Nasal cavity respiratory epithelium epithelial cell of viscerocranial mucosa (primary cell): ENCODE results near the gene PRCC. TPM values are rescaled to one million over a fixed set of nuclear protein-coding genes. Genes with fewer than 3 reads are reported as not detected.

ENCODE experiments used
- total RNA-seq: library from RNA; depleted of rRNA; stranded (reverse); fragments of >200 nt; gene quantifications from 2 replicates; pipeline ENCODE4 v1.2.3, GENCODE V29; 2014

The PRCC gene
- total RNA-seq = 15.4 and 23.1 TPM in 2 replicates

GRCh38 chr1:156767101-156767878 lies at the start of gene PRCC:
TSS of gene PRCC (plus strand) at chr1:156767535. CDS start at chr1:156767772, 237 bp downstream.

GRCh38 chr1:156727926-156728598 lies 39.3 kb upstream of the PRCC start, which contains the start of gene METTL25B:
TSS of gene METTL25B (plus strand) at chr1:156728469. CDS start at chr1:156729105, 636 bp downstream.

GRCh38 chr1:156728599-156729462 lies 38.5 kb upstream of the PRCC start, which contains the start of gene ISG20L2:
TSS of gene ISG20L2 (minus strand) at chr1:156728766. CDS start at chr1:156727652, 1,114 bp downstream.

GRCh38 chr1:156740741-156741480 lies 26.4 kb upstream of the PRCC start, which contains the start of gene MRPL24:
TSS of gene MRPL24 (minus strand) at chr1:156741088. CDS start at chr1:156738704, 2,384 bp downstream.

GRCh38 chr1:156751451-156751756 lies 15.9 kb upstream of the PRCC start, which contains the start of gene HDGF:
TSS of gene HDGF (minus strand) at chr1:156751675. CDS start at chr1:156751429, 246 bp downstream.

GRCh38 chr1:156816561-156817328 lies 49.4 kb downstream of the PRCC start, which contains the start of gene SH2D2A:
TSS of gene SH2D2A (minus strand) at chr1:156816848. CDS start at chr1:156816708, 140 bp downstream.

Other genes with a start within 250 kb of the PRCC start
- 0.07 and 0.34 TPM in 2 replicates for gene IQGAP3, start 195.0 kb upstream of the PRCC start, total RNA-seq
- gene TTC24, start 187.8 kb upstream of the PRCC start, total RNA-seq = not detected in 2 replicates
- 68.5 and 102 TPM in 2 replicates for gene NAXE, start 175.8 kb upstream of the PRCC start, total RNA-seq
- 31.4 and 39.7 TPM in 2 replicates for gene GPATCH4, start 166.1 kb upstream of the PRCC start, total RNA-seq
- gene HAPLN2, start 148.1 kb upstream of the PRCC start, total RNA-seq = not detected in 2 replicates
- gene BCAN, start 125.4 kb upstream of the PRCC start, total RNA-seq = not detected in 2 replicates
- gene NES, start 90.1 kb upstream of the PRCC start, total RNA-seq = under 0.01 and 0.14 TPM in 2 replicates
- gene CRABP2, start 62.0 kb upstream of the PRCC start, total RNA-seq = 22.9 and 141 TPM in 2 replicates
- 19.5 and 20.8 TPM in 2 replicates for gene METTL25B, start 39.1 kb upstream of the PRCC start, total RNA-seq
- gene ISG20L2, start 38.8 kb upstream of the PRCC start, total RNA-seq = 10.9 and 17.9 TPM in 2 replicates
- gene MRPL24, start 26.4 kb upstream of the PRCC start, total RNA-seq = 34.2 and 45.5 TPM in 2 replicates
- gene HDGF, start 15.9 kb upstream of the PRCC start, total RNA-seq = 206 and 355 TPM in 2 replicates
- 1.7 and 2.1 TPM in 2 replicates for gene SH2D2A, start 49.3 kb downstream of the PRCC start, total RNA-seq
- not detected in 2 replicates for gene INSRR, start 91.6 kb downstream of the PRCC start, total RNA-seq
- gene NTRK1, start 93.3 kb downstream of the PRCC start, total RNA-seq = under 0.01 TPM in 1 of 2 replicates, not detected in the other
- gene PEAR1, start 126.2 kb downstream of the PRCC start, total RNA-seq = 1.7 and 3.5 TPM in 2 replicates
- gene LRRC71, start 153.1 kb downstream of the PRCC start, total RNA-seq = not detected in 2 replicates